Uterus (tissue), 4 donors: ENCODE results near the gene ACY1. TPM values are rescaled to one million over a fixed set of nuclear protein-coding genes. Genes with fewer than 3 reads are reported as not detected.

Source experiments
- DNase-seq, 2 donors: peaks; one replicate each; pipeline ENCODE4 v3.0.0-alpha.2; 2019 to 2020
- H3K27ac ChIP-seq, 2 donors: fragments of 200-600 bp; sonication (generic); 1 replicate in 1 of 2; 2 replicates in 1 of 2; pipeline ENCODE4 v1.5.1; 2016 to 2018
- H3K27me3 ChIP-seq, 2 donors: fragments of 200-600 bp; sonication (generic); one replicate each; pipeline ENCODE4 v1.5.1; 2018 to 2019; ENCODE audit warnings: control low read depth in 1 of 2
- H3K36me3 ChIP-seq, 2 donors: fragments of 200-600 bp; sonication (generic); one replicate each; pipeline ENCODE4 v1.5.1; 2019; ENCODE audit warnings: control low read depth in 1 of 2
- H3K4me1 ChIP-seq, 2 donors: fragments of 200-600 bp; sonication (generic); one replicate each; pipeline ENCODE4 v1.5.1; 2018 to 2019; ENCODE audit warnings: control low read depth in 1 of 2
- H3K4me3 ChIP-seq, 2 donors: fragments of 200-600 bp; sonication (generic); 1 replicate in 1 of 2; 2 replicates in 1 of 2; pipeline ENCODE4 v1.5.1; 2018 to 2019; ENCODE audit warnings: mild to moderate bottlenecking in 1 of 2
- H3K9me3 ChIP-seq, 2 donors: fragments of 200-600 bp; sonication (generic); one replicate each; pipeline ENCODE4 v1.5.1; 2019; ENCODE audit warnings: control low read depth in 1 of 2
- POLR2A ChIP-seq, 2 donors: fragments of 450-650 bp; IDR thresholded peaks; one replicate each; pipeline ENCODE4 v1.6.1; 2016; ENCODE audit warnings: antibody characterized with exemption in 2 of 2, mild to moderate bottlenecking in 1 of 2, moderate library complexity in 1 of 2
- intact Hi-C: fragments of 100-400 bp; cut with DNase I; formaldehyde crosslinking; loops from one replicate; pipeline ENCODE4 v1.15.1; 2023; ENCODE audit warnings: low total_unique reads
- total RNA-seq, 4 donors: library from RNA; depleted of rRNA in 3 of 4; stranded (reverse); fragments of >200 nt in 3 of 4; gene quantifications; one replicate each; pipeline versions ENCODE4 v1.1.0 to v1.2.4, GENCODE V29; 2014 to 2023
- TF ChIP-seq, protein P1 (sequence below), 4 experiments: fragments of 200-600 bp in 2 of 4; fragments of 450-650 bp in 2 of 4; sonication (generic) in 2 of 4; IDR thresholded peaks; one replicate each; pipeline ENCODE4 v1.5.1; 2016 to 2019; ENCODE audit warnings: antibody characterized with exemption in 4 of 4, mild to moderate bottlenecking in 2 of 4, moderate library complexity in 1 of 4
- donor health status: DM: yes; HTN: yes; CAD: no.

ACY1 gene
- total RNA-seq, 4 donors from 2014 or later: 1.3 to 19.0 (median 12.4) TPM; not detected in 1

DNA sequence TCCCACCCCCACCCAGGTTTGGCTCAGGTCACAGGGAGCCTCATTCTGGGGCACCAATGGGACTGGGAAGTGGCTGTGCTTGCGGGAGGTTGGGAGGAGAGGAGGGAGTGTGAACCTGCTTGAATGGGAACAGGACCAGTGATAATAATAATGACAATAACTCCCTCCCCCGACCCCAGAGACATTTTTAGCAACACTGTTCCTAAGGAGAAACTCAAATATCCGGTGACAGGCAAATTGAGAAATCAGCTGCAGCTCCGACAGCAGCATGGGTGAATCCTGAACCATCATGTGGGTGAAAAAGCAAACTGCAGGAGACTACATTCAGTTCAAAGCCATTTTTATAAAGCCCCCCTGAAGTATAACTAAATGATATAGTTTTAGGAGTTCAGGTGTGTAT lies 24.0 kb downstream of the ACY1 start:
- Histone ChIP-seq H3K27ac (no peak overlapping the region), H3K4me1 (peaks cover 0 to 12% of the 10 kb centered on the region in 2 donors), H3K4me3 (no peak overlapping the region), H3K36me3 (no peaks in the 10 kb centered on the region), H3K9me3 (no peaks in the 10 kb centered on the region), H3K27me3 (no peaks in the 10 kb centered on the region)
- TF ChIP-seq, protein P1, sequence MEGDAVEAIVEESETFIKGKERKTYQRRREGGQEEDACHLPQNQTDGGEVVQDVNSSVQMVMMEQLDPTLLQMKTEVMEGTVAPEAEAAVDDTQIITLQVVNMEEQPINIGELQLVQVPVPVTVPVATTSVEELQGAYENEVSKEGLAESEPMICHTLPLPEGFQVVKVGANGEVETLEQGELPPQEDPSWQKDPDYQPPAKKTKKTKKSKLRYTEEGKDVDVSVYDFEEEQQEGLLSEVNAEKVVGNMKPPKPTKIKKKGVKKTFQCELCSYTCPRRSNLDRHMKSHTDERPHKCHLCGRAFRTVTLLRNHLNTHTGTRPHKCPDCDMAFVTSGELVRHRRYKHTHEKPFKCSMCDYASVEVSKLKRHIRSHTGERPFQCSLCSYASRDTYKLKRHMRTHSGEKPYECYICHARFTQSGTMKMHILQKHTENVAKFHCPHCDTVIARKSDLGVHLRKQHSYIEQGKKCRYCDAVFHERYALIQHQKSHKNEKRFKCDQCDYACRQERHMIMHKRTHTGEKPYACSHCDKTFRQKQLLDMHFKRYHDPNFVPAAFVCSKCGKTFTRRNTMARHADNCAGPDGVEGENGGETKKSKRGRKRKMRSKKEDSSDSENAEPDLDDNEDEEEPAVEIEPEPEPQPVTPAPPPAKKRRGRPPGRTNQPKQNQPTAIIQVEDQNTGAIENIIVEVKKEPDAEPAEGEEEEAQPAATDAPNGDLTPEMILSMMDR (IDR thresholded peaks at IDR 0.05): no peak
- no peak for TF ChIP-seq POLR2A (IDR thresholded peaks at IDR 0.05)
- intact Hi-C loops: loop anchor here (10.0 kb wide), 1 partner anchor 338 kb away; no protein-coding TSS in a partner anchor
- no peak for DNase-seq

DNA sequence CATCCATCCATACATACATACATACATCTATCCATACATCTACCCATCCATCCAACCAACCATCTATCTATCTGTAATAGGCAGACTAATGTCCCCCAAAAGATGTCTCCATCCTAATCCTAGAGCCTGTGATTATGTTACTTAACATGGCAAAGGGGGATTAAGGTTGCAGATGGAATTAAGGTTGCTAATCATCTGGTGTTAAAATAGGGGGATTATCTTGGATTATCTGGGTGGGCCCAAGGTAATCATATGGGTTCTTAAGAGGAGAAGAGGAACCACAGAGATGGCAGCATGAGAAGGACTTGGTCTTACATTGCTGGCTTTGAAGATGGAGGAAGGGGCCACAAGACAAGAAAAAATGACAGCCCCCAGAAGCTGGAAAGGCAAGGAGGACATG lies 27.1 kb downstream of the ACY1 start:
- Histone ChIP-seq H3K27me3 (no peaks in the 10 kb centered on the region), H3K9me3 (no peaks in the 10 kb centered on the region), H3K4me1 (peaks cover 0 to 10% of the 10 kb centered on the region in 2 donors), H3K4me3 (no peak overlapping the region), H3K36me3 (no peaks in the 10 kb centered on the region), H3K27ac (no peak overlapping the region)
- intact Hi-C loops: loop anchor here (5.0 kb wide), 1 partner anchor 107 kb away; no protein-coding TSS in a partner anchor
- TF ChIP-seq POLR2A (IDR thresholded peaks at IDR 0.05): no peak
- TF ChIP-seq, protein P1 (IDR thresholded peaks at IDR 0.05): no peak
- DNase-seq: no peak

DNA sequence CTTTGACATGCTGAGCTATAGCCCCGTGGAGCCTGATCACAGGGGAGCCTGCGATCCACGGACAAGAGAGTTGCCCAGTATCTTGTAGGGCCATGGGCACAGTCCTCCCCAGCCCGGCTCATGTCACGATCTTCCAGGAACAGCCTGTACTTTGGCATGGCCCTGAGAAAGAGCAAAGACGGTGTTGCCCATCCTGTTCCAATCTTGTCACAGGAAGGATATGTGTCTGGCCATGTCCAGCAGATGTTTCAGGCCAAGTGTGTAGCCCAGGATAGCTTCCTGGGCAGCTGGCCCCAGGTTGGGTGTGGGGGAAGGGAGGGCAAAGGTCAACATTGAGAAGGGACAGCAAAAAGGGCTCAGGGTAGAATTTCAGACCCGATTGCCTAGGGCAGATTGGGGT lies 29.4 kb downstream of the ACY1 start:
- H3K27me3 ChIP-seq: no peaks in the 10 kb centered on the region
- no peaks in the 10 kb centered on the region for H3K9me3 ChIP-seq
- no peak overlapping the region for H3K27ac ChIP-seq
- DNase-seq: no peak
- intact Hi-C loops: loop anchor here (5.0 kb wide), 1 partner anchor 105 kb away; no protein-coding TSS in a partner anchor
- no peaks in the 10 kb centered on the region for H3K36me3 ChIP-seq
- TF ChIP-seq, protein P1 (IDR thresholded peaks at IDR 0.05): no peak
- TF ChIP-seq POLR2A (IDR thresholded peaks at IDR 0.05): no peak
- H3K4me1 ChIP-seq: peaks cover 0 to 7% of the 10 kb centered on the region in 2 donors
- no peak overlapping the region for H3K4me3 ChIP-seq

DNA sequence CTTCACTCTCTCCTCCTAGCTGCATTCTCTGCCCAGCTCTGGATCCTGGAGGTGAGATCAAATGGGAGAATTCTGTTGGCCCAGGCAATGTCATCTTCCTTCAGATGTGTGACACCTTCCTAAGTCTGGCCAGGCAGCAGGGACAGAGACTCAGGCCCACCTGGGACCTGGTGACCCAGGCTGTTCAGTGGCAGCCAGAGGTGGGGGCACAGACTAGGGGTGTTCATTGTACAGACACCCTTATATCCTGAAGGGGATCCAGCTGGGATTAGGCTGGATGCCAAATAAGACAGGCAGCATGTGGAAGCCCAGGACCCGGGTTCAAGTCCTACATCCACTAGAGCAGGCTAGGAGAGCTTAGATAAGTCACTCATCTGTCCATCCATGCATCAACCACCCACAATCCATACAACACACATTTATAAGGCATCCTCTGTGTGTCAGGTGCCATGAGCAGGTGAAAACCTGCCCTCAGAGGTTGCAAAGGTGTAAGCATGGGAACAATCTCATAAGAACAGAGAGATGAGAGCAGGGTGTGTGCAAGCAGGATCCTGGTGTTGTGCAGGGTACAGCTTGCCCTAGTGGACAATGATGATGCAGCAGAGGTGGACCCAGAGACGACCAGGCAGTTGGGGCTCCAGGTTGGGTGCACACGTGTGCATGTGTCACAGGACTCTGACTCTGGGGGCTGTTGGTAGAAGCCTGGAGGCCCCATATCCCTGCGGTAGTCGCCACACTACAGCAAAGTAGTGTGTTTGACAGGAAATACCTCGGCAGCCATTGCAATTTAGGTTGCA lies 30.7 kb downstream of the ACY1 start:
- Histone ChIP-seq H3K4me3 (no peak overlapping the region), H3K36me3 (no peaks in the 10 kb centered on the region), H3K9me3 (no peaks in the 10 kb centered on the region), H3K27me3 (no peaks in the 10 kb centered on the region), H3K4me1 (peaks cover 0 to 7% of the 10 kb centered on the region in 2 donors), H3K27ac (no peak overlapping the region)
- intact Hi-C loops: loop anchor here (5.0 kb wide), 1 partner anchor 103 kb away; no protein-coding TSS in a partner anchor
- no peak for TF ChIP-seq POLR2A (IDR thresholded peaks at IDR 0.05)
- TF ChIP-seq, protein P1 (IDR thresholded peaks at IDR 0.05): no peak
- no peak for DNase-seq

DNA sequence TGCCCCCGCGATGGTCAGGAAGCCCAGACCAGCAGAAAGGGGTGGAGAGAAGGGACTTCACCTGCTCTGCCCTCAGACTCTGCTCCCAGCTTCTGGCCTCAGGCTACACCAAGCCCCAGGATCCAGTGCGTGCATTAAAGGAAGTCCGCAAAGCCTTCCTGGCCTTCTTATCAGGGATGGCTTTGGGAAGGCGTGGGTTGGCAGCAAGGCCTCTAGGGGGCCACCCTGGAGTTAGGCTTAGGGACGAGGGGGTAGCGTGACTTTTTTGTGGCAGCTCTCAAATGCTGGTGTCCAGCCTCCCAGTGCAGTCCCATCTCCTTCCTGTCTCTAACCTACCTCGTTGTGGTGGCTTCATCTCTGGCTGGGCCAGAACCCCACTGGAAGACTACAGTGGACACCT lies 31.3 kb downstream of the ACY1 start:
- Histone ChIP-seq H3K36me3 (no peaks in the 10 kb centered on the region), H3K9me3 (no peaks in the 10 kb centered on the region), H3K4me1 (peaks cover 0 to 7% of the 10 kb centered on the region in 2 donors), H3K27me3 (no peaks in the 10 kb centered on the region), H3K27ac (no peak overlapping the region), H3K4me3 (no peak overlapping the region)
- DNase-seq: no peak
- TF ChIP-seq, protein P1 (IDR thresholded peaks at IDR 0.05): no peak
- TF ChIP-seq POLR2A (IDR thresholded peaks at IDR 0.05): no peak
- intact Hi-C loops: loop anchor here (5.0 kb wide), 1 partner anchor 103 kb away; no protein-coding TSS in a partner anchor
